Bronchial epithelial cell (primary cell): ENCODE results near the gene ABCD3. TPM values are rescaled to one million over a fixed set of nuclear protein-coding genes. Genes with fewer than 3 reads are reported as not detected.
"Not testable (repeated sequence)": the region's sequence is repeated elsewhere in the genome, so short reads cannot be mapped to it uniquely, and the experiment has no call there.

Source experiments
- DNase-seq: peaks from one replicate; pipeline ENCODE4 v3.0.0-alpha.2; 2010; ENCODE audit warnings: low read depth
- FAIRE-seq: peaks from 2 replicates; lab custom pipeline; 2011; peaks lifted over from hg19 to GRCh38; lab: Jason Lieb, UNC
- H3K27me3 ChIP-seq: 2 replicates; pipeline ENCODE4 v1.5.1; 2011; ENCODE audit warnings: low read length; ENCODE audit not compliant: control insufficient read depth, insufficient read depth
- H3K36me3 ChIP-seq: 2 replicates; pipeline ENCODE4 v1.5.1; 2011; ENCODE audit warnings: low read length; ENCODE audit not compliant: control insufficient read depth, insufficient read depth
- H3K4me3 ChIP-seq: 2 replicates; pipeline ENCODE4 v1.5.1; 2011; ENCODE audit warnings: mild to moderate bottlenecking, low read depth, low read length, control low read depth
- total RNA-seq: library from RNA; depleted of rRNA; stranded (reverse); fragments of >200 nt; gene quantifications from 2 replicates; pipeline ENCODE4 v1.2.1, GENCODE V29; 2014
- TF ChIP-seq, protein P1 (sequence below): IDR thresholded peaks from 2 replicates; pipeline ENCODE4 v1.5.1; 2011; ENCODE audit warnings: mild to moderate bottlenecking, moderate library complexity, low read length, control low read depth, inconsistent platforms; ENCODE audit not compliant: insufficient read depth, severe bottlenecking

The ABCD3 gene
- total RNA-seq, 1 donor from 2014 or later: 29.2 TPM

DNA sequence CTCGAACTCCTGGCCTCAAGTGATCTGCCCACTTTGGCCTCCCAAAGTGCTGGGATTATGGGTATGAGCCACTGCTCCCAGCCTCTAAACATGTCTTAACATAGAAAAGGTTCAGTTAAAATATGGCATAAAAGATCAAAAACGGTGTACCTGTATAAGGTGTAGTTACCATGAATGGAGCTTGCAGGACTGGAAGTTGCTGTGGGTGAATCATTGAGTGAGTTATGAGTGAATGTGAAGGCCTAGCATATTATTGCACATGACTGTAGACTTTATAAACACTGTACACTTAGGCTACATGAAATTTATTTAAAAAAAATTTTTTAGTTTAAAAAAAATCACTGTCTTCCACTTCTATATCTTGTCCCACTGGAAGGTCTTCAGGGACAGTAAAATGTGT lies 15.7 kb downstream of the ABCD3 start:
- TF ChIP-seq, protein P1, sequence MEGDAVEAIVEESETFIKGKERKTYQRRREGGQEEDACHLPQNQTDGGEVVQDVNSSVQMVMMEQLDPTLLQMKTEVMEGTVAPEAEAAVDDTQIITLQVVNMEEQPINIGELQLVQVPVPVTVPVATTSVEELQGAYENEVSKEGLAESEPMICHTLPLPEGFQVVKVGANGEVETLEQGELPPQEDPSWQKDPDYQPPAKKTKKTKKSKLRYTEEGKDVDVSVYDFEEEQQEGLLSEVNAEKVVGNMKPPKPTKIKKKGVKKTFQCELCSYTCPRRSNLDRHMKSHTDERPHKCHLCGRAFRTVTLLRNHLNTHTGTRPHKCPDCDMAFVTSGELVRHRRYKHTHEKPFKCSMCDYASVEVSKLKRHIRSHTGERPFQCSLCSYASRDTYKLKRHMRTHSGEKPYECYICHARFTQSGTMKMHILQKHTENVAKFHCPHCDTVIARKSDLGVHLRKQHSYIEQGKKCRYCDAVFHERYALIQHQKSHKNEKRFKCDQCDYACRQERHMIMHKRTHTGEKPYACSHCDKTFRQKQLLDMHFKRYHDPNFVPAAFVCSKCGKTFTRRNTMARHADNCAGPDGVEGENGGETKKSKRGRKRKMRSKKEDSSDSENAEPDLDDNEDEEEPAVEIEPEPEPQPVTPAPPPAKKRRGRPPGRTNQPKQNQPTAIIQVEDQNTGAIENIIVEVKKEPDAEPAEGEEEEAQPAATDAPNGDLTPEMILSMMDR: no peak
- FAIRE-seq: no peak
- Histone ChIP-seq H3K4me3 (no peak overlapping the region), H3K27me3 (no peaks in the 10 kb centered on the region), H3K36me3 (no peaks in the 10 kb centered on the region)
- peak; percentile 52 for DNase-seq

DNA sequence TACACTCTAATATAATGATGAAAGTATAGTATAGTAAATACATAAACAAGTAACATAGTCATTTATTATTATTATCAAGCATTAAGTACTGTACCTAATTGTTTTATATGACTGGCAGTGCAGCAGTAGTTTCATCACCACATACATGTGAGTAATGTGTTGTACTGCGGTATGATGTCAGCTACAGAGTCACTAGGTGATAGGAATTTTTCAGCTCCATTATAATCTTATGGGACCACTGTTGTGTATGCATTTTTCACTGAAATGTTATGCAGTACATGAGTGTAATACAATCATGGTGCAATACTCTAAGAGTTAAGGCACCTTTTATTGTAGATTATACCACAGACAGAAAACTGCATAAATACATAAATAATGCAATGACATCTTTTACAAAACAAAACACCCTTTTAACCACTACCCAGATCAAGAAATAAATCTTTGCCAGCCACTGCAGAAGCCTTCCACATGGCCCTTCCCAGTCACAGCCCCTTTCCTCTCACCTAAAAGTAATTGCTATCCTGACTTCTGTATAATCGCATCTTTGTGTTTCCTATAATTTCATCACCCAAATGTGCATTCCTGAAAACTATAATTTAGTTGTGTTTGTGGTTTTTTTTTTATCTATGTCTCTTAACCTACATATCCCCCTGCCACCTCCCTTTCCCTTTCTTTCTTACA lies 16.3 kb downstream of the ABCD3 start:
- DNase-seq: peak; percentile 51
- no peaks in the 10 kb centered on the region for H3K36me3 ChIP-seq
- no peaks in the 10 kb centered on the region for H3K27me3 ChIP-seq
- FAIRE-seq: no peak
- TF ChIP-seq, protein P1: no peak
- H3K4me3 ChIP-seq: no peak overlapping the region

DNA sequence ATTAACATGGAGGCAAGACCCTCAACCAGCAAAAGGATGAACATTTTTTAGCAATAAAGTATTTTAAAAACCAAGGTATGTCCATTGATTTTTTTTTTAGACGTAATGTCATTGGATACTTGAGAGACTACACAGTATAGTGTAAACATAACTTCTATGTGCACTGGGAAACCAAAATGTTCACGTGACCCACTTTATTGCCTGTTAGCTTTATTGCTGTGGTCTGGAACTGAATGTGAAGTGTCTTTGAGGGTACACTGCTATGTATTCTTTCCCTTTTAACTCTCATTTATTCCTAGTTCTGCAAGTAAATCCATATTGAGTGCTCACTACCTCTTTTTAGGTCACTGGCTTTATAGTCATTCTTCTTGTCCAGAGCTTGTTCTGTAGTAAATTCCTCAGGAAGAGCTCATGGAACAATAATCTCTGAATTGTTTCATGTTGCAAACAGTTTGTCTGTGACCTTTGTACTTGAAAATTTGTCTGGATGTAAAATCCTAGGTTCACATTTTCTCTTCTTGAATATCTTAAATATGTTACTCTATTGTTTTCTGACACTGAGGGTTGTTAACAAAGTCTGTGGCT lies 20.6 kb downstream of the ABCD3 start:
- DNase-seq (no peak), FAIRE-seq (no peak)
- Histone ChIP-seq H3K36me3 (no peaks in the 10 kb centered on the region), H3K27me3 (no peaks in the 10 kb centered on the region), H3K4me3 (no peak overlapping the region)
- TF ChIP-seq, protein P1: no peak

DNA sequence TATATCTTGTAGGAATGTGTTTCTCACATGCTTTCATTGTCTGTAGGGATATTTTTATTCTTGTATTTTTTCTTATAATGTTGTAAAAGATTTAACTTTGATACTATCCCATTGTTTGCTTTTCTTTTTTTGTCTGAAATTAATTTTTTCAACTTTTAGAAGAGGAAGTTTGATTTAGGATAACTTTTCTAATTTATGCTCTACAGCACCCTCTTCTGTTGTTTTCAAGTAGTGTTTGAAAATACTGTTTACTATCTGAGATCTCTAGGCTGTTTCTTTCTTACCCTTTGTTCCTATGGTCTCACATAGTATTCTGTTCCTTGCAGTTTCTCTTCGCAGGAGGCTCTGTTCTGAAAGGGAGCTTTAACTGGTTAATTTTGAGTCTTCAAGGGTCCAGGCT lies 21.9 kb downstream of the ABCD3 start:
- H3K36me3 ChIP-seq: no peaks in the 10 kb centered on the region
- DNase-seq (no peak), FAIRE-seq (no peak)
- H3K27me3 ChIP-seq: no peaks in the 10 kb centered on the region
- H3K4me3 ChIP-seq: no peak overlapping the region
- TF ChIP-seq, protein P1: no peak

DNA sequence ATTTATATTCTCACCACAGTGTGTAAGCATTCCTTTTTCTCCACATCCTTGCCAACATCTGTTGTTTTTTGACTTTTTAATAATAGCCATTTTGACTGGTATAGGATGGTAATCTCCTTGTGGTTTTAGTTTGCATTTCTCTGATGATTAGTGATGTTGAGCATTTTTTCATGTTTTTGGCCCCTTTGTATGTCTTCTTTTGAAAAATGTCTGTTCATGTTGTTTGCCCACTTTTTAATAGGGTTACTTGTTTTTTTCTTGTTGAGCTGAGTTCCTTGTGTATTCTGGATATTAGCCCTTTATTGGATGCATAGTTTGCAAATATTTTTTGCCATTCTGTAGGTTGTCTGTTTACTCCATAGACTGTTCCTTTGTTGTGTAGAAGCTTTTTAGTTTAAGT lies 24.9 kb downstream of the ABCD3 start:
- not testable (repeated sequence) for H3K36me3 ChIP-seq, DNase-seq, FAIRE-seq, H3K4me3 ChIP-seq, H3K27me3 ChIP-seq

DNA sequence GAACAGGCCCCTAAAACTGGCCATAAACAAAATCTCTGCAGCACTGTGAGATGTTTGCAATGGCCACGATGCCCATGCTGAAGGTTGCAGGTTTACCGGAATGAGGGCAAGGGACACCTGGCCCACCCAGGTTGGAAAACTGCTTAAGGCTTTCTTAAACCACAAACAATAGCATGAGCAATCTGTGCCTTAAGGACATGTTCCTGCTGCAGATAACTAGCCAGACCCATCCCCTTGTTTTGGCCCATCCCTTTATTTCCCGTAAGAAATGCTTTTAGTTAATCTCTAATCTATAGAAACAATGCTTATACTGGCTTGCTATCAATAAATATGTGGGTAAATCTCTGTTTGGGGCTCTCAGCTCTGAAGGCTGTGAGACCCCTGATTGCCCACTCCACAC lies 26.6 kb downstream of the ABCD3 start:
- not testable (repeated sequence) for FAIRE-seq, H3K27me3 ChIP-seq, H3K4me3 ChIP-seq, H3K36me3 ChIP-seq, DNase-seq

DNA sequence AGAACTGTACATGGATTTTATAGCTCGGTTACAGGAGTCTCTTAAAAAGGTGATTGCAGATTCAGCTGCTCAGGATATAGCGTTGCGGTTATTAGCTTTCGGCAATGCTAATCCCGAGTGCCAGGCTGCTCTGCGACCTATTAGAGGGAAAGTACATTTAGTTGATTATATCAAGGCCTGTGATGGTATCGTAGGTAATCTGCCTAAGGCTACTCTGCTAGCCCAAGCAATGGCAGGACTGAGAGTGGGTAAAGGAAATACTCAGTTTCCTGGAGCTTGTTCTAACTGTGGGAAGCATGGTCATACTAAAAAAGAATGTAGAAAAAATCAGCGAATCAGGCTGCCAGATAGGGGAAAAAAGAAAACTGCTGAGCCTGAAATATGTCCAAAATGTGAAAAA lies 27.5 kb downstream of the ABCD3 start:
- not testable (repeated sequence) for H3K36me3 ChIP-seq, FAIRE-seq, H3K27me3 ChIP-seq, H3K4me3 ChIP-seq, DNase-seq

DNA sequence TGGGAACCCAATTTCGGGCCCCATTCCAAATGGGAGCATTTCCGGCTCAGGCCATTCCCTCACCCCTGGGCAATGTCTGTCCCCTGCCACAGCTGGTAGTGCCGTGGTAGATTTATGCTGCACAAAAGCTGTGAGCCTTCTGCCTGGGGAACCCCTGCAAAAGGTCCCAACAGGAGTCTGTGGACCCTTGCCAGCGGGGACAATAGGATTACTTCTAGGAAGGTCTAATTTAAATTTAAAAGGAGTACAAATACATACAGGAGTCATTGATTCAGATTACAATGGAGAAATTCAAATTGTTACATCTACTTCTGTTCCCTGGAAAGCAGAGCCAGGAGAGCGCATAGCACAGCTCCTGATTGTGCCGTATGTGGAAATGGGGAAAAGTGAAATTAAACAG lies 28.0 kb downstream of the ABCD3 start:
- H3K4me3 ChIP-seq, DNase-seq, FAIRE-seq, H3K36me3 ChIP-seq, H3K27me3 ChIP-seq: not testable (repeated sequence)

DNA sequence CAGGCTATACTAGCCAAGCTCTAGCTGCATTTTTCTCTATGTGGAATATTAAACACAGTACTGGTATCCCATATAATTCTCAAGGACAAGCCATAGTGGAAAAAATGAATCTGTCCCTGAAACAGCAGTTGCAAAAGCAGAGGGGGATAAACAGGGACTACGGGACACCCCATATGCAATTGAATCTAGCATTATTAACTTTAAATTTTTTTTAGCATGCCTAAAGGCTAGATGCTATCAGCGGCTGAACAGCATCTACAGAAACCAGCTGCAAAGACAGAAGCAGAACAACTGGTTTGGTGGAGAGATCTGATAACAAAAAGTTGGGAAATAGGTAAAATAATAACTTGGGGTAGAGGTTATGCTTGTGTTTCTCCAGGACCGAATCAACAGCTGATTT lies 30.6 kb downstream of the ABCD3 start:
- FAIRE-seq: not testable (repeated sequence)

More for the DNA sequence above, 30.6 kb downstream of the ABCD3 start:
- H3K4me3 ChIP-seq, H3K27me3 ChIP-seq, H3K36me3 ChIP-seq, DNase-seq: not testable (repeated sequence)
